ENCODE measurements around the gene ASH1L. TPM values are rescaled to one million over a fixed set of nuclear protein-coding genes. Genes with fewer than 3 reads are reported as not detected.

ASH1L gene
- total RNA-seq, 1 experiment from 2014 or later: 29.3 TPM

DNA sequence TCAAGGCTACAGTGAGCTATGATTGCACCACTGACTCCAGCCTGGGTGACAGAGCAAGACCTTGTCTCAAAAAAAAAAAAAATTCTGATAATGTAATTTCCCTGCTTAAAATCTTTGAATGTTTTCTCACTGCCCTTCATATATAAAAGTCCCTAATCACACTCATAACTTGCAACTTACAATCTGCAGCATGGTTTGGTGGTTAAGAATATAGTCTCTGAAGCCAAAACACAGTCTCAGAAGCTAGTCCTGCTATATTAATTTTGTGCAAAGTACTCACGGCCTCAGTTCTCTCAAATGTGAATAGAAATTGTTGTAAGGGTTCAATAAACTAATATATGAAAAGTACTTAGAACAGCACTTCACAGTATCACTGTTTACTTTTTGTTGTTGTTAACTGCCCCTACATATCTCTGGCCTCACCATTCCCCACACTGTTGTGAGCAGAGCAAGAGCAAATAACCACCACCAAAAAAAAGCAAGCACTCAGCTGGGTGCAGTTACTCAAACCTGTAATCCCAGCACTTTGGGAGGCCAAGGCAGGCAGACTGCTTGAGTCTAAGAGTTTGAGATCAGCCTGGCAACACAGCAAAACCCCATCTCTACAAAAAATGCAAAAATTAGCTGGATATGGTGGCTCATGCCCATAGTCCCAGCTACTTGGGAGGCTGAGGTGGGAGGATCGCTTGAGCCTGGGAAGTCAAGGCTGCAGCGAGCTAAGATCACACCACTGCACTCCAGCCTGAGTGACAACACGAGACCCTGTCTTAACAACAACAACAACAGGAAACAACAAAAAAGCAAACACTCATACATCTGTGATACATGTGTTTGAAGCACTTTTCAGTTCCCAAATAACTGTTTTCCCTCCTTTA is 22.4 kb downstream of the ASH1L start:
- no peak for DNase-seq (ENCODE audit: low spot score)
- POLR2A ChIA-PET: no interaction called here

More for the DNA sequence above, 22.4 kb downstream of the ASH1L start:
- Mint-ChIP-seq H3K27me3 (ENCODE audit: low read depth) (no peaks in the 10 kb centered on the region), H3K4me1 (peaks cover 9% of the 10 kb centered on the region), H3K4me3 (no peak overlapping the region), H3K27ac (peak overlapping the region; percentile 90), H3K9me3 (no peaks in the 10 kb centered on the region), H3K36me3 (no peaks in the 10 kb centered on the region)
- ATAC-seq: no peak
- TF ChIP-seq, protein P1, sequence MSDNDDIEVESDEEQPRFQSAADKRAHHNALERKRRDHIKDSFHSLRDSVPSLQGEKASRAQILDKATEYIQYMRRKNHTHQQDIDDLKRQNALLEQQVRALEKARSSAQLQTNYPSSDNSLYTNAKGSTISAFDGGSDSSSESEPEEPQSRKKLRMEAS (CRISPR knock-in tag; IDR thresholded peaks at IDR 0.05): no peak
- TF ChIP-seq FOXP1 (CRISPR knock-in tag; IDR thresholded peaks at IDR 0.05; ENCODE audit: borderline replicate concordance) (no peak), NFE2L1 (CRISPR knock-in tag; IDR thresholded peaks at IDR 0.05) (no peak), IRF2 (CRISPR knock-in tag; IDR thresholded peaks at IDR 0.05; ENCODE audit: borderline replicate concordance, low read depth) (no peak), NR2C2 (CRISPR knock-in tag; IDR thresholded peaks at IDR 0.05) (no peak), RELA (CRISPR knock-in tag; IDR thresholded peaks at IDR 0.05; ENCODE audit: borderline replicate concordance) (no peak), TEAD4 (CRISPR knock-in tag; IDR thresholded peaks at IDR 0.05) (no peak), PRRX2 (CRISPR knock-in tag; IDR thresholded peaks at IDR 0.05) (no peak), TCF7 (CRISPR knock-in tag; IDR thresholded peaks at IDR 0.05; ENCODE audit: low read depth) (no peak)
- TF ChIP-seq, protein P2, sequence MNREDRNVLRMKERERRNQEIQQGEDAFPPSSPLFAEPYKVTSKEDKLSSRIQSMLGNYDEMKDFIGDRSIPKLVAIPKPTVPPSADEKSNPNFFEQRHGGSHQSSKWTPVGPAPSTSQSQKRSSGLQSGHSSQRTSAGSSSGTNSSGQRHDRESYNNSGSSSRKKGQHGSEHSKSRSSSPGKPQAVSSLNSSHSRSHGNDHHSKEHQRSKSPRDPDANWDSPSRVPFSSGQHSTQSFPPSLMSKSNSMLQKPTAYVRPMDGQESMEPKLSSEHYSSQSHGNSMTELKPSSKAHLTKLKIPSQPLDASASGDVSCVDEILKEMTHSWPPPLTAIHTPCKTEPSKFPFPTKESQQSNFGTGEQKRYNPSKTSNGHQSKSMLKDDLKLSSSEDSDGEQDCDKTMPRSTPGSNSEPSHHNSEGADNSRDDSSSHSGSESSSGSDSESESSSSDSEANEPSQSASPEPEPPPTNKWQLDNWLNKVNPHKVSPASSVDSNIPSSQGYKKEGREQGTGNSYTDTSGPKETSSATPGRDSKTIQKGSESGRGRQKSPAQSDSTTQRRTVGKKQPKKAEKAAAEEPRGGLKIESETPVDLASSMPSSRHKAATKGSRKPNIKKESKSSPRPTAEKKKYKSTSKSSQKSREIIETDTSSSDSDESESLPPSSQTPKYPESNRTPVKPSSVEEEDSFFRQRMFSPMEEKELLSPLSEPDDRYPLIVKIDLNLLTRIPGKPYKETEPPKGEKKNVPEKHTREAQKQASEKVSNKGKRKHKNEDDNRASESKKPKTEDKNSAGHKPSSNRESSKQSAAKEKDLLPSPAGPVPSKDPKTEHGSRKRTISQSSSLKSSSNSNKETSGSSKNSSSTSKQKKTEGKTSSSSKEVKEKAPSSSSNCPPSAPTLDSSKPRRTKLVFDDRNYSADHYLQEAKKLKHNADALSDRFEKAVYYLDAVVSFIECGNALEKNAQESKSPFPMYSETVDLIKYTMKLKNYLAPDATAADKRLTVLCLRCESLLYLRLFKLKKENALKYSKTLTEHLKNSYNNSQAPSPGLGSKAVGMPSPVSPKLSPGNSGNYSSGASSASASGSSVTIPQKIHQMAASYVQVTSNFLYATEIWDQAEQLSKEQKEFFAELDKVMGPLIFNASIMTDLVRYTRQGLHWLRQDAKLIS (CRISPR knock-in tag; IDR thresholded peaks at IDR 0.05; ENCODE audit: borderline replicate concordance): no peak
- TF ChIP-seq, protein P3, sequence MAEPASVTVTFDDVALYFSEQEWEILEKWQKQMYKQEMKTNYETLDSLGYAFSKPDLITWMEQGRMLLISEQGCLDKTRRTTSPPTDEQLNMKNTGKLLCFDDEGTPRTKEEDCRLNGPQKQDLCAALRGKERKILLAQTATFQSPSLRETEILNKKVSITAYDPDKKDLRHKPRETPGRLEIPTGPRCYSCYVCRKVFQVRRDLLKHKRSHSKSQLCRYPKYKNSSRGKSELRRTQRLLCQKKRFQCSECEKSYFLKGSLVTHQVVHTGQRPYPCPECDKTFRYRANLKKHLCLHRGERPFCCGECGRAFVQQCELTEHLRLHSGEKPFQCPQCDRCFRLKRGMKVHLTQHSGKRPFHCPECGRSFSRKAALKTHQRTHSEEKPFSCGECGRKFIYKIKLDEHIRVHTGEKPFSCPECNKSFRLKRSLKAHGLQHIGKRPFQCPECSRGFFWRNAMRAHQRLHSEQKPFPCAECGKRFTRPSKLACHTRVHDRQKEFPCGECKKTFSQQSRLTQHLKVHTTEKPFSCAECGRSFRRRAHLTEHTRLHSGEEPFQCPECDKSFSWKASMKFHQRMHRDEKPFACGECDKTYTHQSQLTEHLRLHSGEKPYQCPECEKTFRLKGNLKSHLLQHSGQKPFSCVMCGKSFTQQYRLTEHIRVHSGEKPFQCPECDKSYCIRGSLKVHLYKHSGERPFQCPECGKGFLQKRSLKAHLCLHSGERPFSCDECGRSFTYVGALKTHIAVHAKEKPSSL (CRISPR knock-in tag; conservative IDR thresholded peaks at IDR 0.05): no peak
- TF ChIP-seq, protein P4, sequence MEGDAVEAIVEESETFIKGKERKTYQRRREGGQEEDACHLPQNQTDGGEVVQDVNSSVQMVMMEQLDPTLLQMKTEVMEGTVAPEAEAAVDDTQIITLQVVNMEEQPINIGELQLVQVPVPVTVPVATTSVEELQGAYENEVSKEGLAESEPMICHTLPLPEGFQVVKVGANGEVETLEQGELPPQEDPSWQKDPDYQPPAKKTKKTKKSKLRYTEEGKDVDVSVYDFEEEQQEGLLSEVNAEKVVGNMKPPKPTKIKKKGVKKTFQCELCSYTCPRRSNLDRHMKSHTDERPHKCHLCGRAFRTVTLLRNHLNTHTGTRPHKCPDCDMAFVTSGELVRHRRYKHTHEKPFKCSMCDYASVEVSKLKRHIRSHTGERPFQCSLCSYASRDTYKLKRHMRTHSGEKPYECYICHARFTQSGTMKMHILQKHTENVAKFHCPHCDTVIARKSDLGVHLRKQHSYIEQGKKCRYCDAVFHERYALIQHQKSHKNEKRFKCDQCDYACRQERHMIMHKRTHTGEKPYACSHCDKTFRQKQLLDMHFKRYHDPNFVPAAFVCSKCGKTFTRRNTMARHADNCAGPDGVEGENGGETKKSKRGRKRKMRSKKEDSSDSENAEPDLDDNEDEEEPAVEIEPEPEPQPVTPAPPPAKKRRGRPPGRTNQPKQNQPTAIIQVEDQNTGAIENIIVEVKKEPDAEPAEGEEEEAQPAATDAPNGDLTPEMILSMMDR (IDR thresholded peaks at IDR 0.05): no peak
- TF ChIP-seq, protein P5, sequence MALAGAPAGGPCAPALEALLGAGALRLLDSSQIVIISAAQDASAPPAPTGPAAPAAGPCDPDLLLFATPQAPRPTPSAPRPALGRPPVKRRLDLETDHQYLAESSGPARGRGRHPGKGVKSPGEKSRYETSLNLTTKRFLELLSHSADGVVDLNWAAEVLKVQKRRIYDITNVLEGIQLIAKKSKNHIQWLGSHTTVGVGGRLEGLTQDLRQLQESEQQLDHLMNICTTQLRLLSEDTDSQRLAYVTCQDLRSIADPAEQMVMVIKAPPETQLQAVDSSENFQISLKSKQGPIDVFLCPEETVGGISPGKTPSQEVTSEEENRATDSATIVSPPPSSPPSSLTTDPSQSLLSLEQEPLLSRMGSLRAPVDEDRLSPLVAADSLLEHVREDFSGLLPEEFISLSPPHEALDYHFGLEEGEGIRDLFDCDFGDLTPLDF (CRISPR knock-in tag; IDR thresholded peaks at IDR 0.05): no peak
- TF ChIP-seq, protein P6, sequence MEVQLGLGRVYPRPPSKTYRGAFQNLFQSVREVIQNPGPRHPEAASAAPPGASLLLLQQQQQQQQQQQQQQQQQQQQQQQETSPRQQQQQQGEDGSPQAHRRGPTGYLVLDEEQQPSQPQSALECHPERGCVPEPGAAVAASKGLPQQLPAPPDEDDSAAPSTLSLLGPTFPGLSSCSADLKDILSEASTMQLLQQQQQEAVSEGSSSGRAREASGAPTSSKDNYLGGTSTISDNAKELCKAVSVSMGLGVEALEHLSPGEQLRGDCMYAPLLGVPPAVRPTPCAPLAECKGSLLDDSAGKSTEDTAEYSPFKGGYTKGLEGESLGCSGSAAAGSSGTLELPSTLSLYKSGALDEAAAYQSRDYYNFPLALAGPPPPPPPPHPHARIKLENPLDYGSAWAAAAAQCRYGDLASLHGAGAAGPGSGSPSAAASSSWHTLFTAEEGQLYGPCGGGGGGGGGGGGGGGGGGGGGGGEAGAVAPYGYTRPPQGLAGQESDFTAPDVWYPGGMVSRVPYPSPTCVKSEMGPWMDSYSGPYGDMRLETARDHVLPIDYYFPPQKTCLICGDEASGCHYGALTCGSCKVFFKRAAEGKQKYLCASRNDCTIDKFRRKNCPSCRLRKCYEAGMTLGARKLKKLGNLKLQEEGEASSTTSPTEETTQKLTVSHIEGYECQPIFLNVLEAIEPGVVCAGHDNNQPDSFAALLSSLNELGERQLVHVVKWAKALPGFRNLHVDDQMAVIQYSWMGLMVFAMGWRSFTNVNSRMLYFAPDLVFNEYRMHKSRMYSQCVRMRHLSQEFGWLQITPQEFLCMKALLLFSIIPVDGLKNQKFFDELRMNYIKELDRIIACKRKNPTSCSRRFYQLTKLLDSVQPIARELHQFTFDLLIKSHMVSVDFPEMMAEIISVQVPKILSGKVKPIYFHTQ (CRISPR knock-in tag; IDR thresholded peaks at IDR 0.05): no peak
- TF ChIP-seq, protein P7, sequence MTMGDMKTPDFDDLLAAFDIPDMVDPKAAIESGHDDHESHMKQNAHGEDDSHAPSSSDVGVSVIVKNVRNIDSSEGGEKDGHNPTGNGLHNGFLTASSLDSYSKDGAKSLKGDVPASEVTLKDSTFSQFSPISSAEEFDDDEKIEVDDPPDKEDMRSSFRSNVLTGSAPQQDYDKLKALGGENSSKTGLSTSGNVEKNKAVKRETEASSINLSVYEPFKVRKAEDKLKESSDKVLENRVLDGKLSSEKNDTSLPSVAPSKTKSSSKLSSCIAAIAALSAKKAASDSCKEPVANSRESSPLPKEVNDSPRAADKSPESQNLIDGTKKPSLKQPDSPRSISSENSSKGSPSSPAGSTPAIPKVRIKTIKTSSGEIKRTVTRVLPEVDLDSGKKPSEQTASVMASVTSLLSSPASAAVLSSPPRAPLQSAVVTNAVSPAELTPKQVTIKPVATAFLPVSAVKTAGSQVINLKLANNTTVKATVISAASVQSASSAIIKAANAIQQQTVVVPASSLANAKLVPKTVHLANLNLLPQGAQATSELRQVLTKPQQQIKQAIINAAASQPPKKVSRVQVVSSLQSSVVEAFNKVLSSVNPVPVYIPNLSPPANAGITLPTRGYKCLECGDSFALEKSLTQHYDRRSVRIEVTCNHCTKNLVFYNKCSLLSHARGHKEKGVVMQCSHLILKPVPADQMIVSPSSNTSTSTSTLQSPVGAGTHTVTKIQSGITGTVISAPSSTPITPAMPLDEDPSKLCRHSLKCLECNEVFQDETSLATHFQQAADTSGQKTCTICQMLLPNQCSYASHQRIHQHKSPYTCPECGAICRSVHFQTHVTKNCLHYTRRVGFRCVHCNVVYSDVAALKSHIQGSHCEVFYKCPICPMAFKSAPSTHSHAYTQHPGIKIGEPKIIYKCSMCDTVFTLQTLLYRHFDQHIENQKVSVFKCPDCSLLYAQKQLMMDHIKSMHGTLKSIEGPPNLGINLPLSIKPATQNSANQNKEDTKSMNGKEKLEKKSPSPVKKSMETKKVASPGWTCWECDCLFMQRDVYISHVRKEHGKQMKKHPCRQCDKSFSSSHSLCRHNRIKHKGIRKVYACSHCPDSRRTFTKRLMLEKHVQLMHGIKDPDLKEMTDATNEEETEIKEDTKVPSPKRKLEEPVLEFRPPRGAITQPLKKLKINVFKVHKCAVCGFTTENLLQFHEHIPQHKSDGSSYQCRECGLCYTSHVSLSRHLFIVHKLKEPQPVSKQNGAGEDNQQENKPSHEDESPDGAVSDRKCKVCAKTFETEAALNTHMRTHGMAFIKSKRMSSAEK (CRISPR knock-in tag; IDR thresholded peaks at IDR 0.05; ENCODE audit: borderline replicate concordance): no peak
- CTCF ChIA-PET: interaction anchor here (0.6 kb wide), 1 partner anchor 13 kb away, joined by 5 read pairs; no protein-coding TSS in a partner anchor

Measured in WTC11 (cell line).